MM.1S (cell line): ENCODE data around the gene DNM1.

Experiments used
- DNase-seq: peaks from one replicate; pipeline ENCODE4 v3.0.0-alpha.2; 2015
- H2AFZ ChIP-seq: fragments of 300-600 bp; sonication (generic); 2 replicates; pipeline ENCODE4 v1.6.0; 2016; ENCODE audit warnings: antibody characterized with exemption, low read length
- H3F3A ChIP-seq: fragments of 300-600 bp; sonication (generic); 2 replicates; pipeline ENCODE4 v1.6.1; 2016; ENCODE audit warnings: mild to moderate bottlenecking, antibody characterized with exemption, low read length, moderate library complexity, mixed read lengths; ENCODE audit not compliant: insufficient read depth
- H3K27ac ChIP-seq: fragments of 300-600 bp; sonication (generic); 2 replicates; pipeline ENCODE4 v1.5.1; 2016; ENCODE audit warnings: mild to moderate bottlenecking, low read length
- H3K27me3 ChIP-seq: fragments of 300-600 bp; sonication (generic); replicated peaks from 2 replicates; pipeline ENCODE4 v1.6.0; 2016; ENCODE audit warnings: low read length; ENCODE audit not compliant: insufficient read depth
- H3K36me3 ChIP-seq: fragments of 300-600 bp; sonication (generic); replicated peaks from 2 replicates; pipeline ENCODE4 v1.6.1; 2016; ENCODE audit warnings: mild to moderate bottlenecking, low read length, mixed read lengths; ENCODE audit not compliant: insufficient read depth
- H3K4me1 ChIP-seq: fragments of 300-600 bp; sonication (generic); 2 replicates; pipeline ENCODE4 v1.6.1; 2016; ENCODE audit warnings: low read length, mixed read lengths
- H3K4me2 ChIP-seq: fragments of 300-600 bp; sonication (generic); 2 replicates; pipeline ENCODE4 v1.6.0; 2016; ENCODE audit warnings: low read depth, low read length
- H3K4me3 ChIP-seq: fragments of 300-600 bp; sonication (generic); 2 replicates; pipeline ENCODE4 v1.5.1; 2016; ENCODE audit warnings: low read length, mixed read lengths
- H3K79me2 ChIP-seq: fragments of 300-600 bp; sonication (generic); 2 replicates; pipeline ENCODE4 v1.6.1; 2016; ENCODE audit warnings: mixed run types, low read length, mixed read lengths
- H3K9ac ChIP-seq: fragments of 300-600 bp; sonication (generic); 2 replicates; pipeline ENCODE4 v1.6.1; 2016; ENCODE audit warnings: low read length, mixed read lengths
- H3K9me2 ChIP-seq: fragments of 300-600 bp; sonication (generic); replicated peaks from 2 replicates; pipeline ENCODE4 v1.6.1; 2016; ENCODE audit warnings: mild to moderate bottlenecking, low read length, mixed read lengths; ENCODE audit not compliant: insufficient read depth
- H3K9me3 ChIP-seq: fragments of 300-600 bp; sonication (generic); replicated peaks from 2 replicates; pipeline ENCODE4 v1.6.1; 2016; ENCODE audit warnings: mild to moderate bottlenecking, low read length, mixed read lengths; ENCODE audit not compliant: insufficient read depth
- H4K20me1 ChIP-seq: fragments of 300-600 bp; sonication (generic); 2 replicates; pipeline ENCODE4 v1.6.1; 2016; ENCODE audit warnings: mild to moderate bottlenecking, low read length, moderate library complexity, mixed read lengths; ENCODE audit not compliant: insufficient read depth
- EZH2 ChIP-seq: fragments of 300-600 bp; sonication (generic); optimal IDR thresholded peaks from 2 replicates; pipeline ENCODE3; 2017; ENCODE audit warnings: low read depth, mild to moderate bottlenecking, antibody characterized with exemption, low read length, mixed read lengths
- EZH2phosphoT487 ChIP-seq: fragments of 300-600 bp; sonication (generic); IDR thresholded peaks from 2 replicates; pipeline ENCODE4 v1.6.1; 2018; ENCODE audit warnings: antibody characterized with exemption, low read length
- TF ChIP-seq, protein P1 (sequence below): fragments of 300-600 bp; sonication (generic); IDR thresholded peaks from 2 replicates; pipeline ENCODE4 v1.5.1; 2016; ENCODE audit warnings: antibody characterized with exemption, low read length, mixed read lengths

The DNM1 gene

DNA sequence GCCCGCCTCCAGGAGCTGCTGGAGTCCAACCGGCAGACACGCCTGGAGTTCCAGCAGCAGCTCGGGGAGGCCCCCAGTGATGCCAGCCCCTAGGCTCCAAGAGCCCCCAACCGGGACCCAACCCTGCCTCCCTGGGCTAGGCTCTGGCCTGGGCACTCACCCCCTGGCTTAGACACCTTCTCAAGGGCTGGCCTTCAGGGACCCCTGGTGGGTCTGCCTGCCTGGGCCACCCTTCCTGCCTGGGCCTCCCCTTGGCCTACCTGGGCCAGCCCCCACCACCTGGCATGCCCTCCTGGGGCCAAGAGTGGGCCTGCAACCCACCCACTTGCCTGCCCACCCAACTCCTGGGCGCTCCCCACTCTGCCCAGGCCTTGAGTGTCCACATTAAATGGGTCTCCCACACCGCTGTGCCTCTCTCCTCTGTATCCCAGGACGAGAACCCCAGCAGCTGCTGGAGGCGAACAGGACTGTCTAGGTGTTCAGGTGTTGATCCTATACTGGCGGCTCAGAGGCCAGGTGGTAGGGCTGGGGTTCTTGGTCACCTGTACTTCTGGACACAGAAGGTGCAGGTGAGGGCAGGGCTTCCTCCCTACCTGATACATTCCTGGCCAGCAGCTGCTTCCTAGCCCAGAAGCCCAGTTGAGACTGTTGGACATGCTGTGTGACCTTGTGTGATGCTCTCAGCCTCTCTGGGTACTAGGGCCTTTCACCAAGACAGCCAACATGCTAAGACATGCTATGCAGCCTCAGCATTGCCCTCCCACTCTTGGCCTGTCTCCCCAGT lies 39.5 kb upstream of the DNM1 start:
- Histone ChIP-seq H3K9me3 (no peaks in the 10 kb centered on the region), H3K4me3 (no peak overlapping the region), H3K79me2 (peaks cover 8% of the 10 kb centered on the region; the same call in 1 of the 2 replicates), H3K27me3 (no peaks in the 10 kb centered on the region), H3K9me2 (no peaks in the 10 kb centered on the region), H3K9ac (no peak overlapping the region), H2AFZ (no peak overlapping the region), H3F3A (no peaks in the 10 kb centered on the region; the same call in 1 of the 2 replicates), H3K36me3 (no peaks in the 10 kb centered on the region), H3K4me2 (no peak overlapping the region), H3K4me1 (peaks cover 8% of the 10 kb centered on the region), H3K27ac (no peak overlapping the region), H4K20me1 (no peaks in the 10 kb centered on the region)
- TF ChIP-seq, protein P1, sequence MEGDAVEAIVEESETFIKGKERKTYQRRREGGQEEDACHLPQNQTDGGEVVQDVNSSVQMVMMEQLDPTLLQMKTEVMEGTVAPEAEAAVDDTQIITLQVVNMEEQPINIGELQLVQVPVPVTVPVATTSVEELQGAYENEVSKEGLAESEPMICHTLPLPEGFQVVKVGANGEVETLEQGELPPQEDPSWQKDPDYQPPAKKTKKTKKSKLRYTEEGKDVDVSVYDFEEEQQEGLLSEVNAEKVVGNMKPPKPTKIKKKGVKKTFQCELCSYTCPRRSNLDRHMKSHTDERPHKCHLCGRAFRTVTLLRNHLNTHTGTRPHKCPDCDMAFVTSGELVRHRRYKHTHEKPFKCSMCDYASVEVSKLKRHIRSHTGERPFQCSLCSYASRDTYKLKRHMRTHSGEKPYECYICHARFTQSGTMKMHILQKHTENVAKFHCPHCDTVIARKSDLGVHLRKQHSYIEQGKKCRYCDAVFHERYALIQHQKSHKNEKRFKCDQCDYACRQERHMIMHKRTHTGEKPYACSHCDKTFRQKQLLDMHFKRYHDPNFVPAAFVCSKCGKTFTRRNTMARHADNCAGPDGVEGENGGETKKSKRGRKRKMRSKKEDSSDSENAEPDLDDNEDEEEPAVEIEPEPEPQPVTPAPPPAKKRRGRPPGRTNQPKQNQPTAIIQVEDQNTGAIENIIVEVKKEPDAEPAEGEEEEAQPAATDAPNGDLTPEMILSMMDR, result no peak
- TF ChIP-seq EZH2phosphoT487 (no peak), EZH2 (no peak)
- no peak for DNase-seq

DNA sequence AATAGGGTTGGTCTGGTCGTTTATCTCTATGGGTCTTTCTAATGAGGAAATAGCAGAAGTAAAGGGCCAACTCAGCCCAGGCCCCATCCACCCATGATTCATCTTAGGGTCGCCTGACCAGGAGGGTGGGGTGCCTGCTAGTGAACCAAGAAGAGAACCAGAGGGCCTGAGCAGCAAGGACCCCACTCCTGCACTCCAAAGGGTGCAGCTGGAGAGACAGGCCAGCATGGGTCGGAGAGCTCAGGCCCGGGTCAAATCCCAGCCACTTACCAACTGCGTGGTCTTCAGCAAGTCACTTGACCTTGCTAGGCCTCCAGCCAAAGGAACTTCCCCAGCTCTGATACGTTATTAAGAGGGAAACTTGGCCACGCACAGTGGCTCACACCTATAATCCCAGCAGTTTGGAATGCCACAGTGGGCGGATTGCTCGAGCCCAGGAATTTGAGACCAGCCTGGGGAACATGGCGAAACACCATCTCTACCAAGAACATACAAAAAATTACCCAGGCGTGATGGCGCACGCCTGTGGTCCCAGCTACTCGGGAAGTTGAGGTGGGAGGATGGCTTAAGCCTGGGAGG lies 38.8 kb upstream of the DNM1 start:
- no peak overlapping the region for H3K27ac ChIP-seq
- H4K20me1 ChIP-seq, result no peaks in the 10 kb centered on the region
- peaks cover 8% of the 10 kb centered on the region; the same call in 1 of the 2 replicates for H3K79me2 ChIP-seq
- H3K9me2 ChIP-seq, result no peaks in the 10 kb centered on the region
- no peak for TF ChIP-seq EZH2phosphoT487
- TF ChIP-seq EZH2, result no peak
- TF ChIP-seq, protein P1, result no peak
- no peak for DNase-seq
- H3K36me3 ChIP-seq, result no peaks in the 10 kb centered on the region
- H3K4me1 ChIP-seq, result peaks cover 6% of the 10 kb centered on the region
- H3K9me3 ChIP-seq, result no peaks in the 10 kb centered on the region
- H3K4me3 ChIP-seq, result no peak overlapping the region
- no peaks in the 10 kb centered on the region; the same call in 1 of the 2 replicates for H3F3A ChIP-seq
- no peak overlapping the region for H3K9ac ChIP-seq
- no peaks in the 10 kb centered on the region for H3K27me3 ChIP-seq
- no peak overlapping the region for H2AFZ ChIP-seq
- H3K4me2 ChIP-seq, result no peak overlapping the region

DNA sequence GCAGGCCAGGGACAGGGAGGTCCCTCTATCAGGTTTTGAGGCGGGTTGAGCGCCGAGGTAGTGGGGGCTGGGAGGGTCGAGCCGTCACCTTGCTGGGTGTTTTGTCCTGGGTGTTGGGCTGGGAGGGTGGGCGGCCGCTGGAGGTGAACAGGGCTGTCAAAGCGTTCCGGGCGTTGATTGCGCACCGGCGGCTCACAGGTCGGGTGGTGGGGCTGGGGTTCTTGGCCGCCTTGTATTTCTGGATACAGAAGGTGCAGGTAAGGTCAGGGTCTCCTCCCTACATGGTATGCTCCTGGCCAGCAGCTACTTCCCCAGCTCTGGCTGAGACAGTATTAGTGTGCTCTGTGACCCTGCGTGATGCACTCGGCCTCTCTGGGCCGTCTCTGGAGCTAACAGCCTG lies 37.0 kb upstream of the DNM1 start:
- H4K20me1 ChIP-seq, result no peaks in the 10 kb centered on the region
- H3K9ac ChIP-seq, result no peak overlapping the region
- 0 out of 2 replicates have a peak, but pooled peaks cover under 1% of the 10 kb centered on the region for H3K4me1 ChIP-seq
- no peak for DNase-seq
- H3F3A ChIP-seq, result no peaks in the 10 kb centered on the region
- H3K27me3 ChIP-seq, result no peaks in the 10 kb centered on the region
- H3K36me3 ChIP-seq, result no peaks in the 10 kb centered on the region
- no peak overlapping the region for H3K4me2 ChIP-seq
- TF ChIP-seq, protein P1, result no peak
- no peak for TF ChIP-seq EZH2
- no peak for TF ChIP-seq EZH2phosphoT487
- no peak overlapping the region for H3K27ac ChIP-seq
- no peak overlapping the region for H3K4me3 ChIP-seq
- H3K9me2 ChIP-seq, result no peaks in the 10 kb centered on the region
- H3K9me3 ChIP-seq, result no peaks in the 10 kb centered on the region
- H3K79me2 ChIP-seq, result no peaks in the 10 kb centered on the region
- no peak overlapping the region for H2AFZ ChIP-seq
